ENCODE data around the gene WNT3A.
A peak's percentile ranks its signal among the peaks of the same experiment; 100 is the strongest.

The WNT3A gene

DNA sequence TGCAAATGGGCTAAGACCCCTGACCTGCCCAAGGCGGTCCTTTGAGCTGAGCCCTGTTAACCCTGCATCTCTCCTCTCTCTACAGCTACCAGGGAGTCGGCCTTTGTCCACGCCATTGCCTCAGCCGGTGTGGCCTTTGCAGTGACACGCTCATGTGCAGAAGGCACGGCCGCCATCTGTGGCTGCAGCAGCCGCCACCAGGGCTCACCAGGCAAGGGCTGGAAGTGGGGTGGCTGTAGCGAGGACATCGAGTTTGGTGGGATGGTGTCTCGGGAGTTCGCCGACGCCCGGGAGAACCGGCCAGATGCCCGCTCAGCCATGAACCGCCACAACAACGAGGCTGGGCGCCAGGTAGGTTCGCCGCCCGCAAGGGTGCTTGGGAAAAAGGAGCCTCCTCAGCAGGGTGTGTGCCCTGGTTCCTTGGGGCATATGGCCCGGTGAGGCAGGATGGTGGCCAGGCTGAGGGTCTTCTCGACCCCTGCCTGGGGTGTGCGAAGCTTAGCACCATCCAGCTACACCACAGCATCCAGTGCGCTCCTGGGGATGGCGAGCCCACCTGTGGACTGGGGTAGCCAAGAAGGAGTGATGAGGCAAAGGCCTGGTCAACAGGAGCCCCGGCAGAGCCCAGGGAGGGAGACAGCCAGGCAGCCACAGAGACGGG lies 43.9 kb downstream of the WNT3A start:
- DNase-seq, result no peak

DNA sequence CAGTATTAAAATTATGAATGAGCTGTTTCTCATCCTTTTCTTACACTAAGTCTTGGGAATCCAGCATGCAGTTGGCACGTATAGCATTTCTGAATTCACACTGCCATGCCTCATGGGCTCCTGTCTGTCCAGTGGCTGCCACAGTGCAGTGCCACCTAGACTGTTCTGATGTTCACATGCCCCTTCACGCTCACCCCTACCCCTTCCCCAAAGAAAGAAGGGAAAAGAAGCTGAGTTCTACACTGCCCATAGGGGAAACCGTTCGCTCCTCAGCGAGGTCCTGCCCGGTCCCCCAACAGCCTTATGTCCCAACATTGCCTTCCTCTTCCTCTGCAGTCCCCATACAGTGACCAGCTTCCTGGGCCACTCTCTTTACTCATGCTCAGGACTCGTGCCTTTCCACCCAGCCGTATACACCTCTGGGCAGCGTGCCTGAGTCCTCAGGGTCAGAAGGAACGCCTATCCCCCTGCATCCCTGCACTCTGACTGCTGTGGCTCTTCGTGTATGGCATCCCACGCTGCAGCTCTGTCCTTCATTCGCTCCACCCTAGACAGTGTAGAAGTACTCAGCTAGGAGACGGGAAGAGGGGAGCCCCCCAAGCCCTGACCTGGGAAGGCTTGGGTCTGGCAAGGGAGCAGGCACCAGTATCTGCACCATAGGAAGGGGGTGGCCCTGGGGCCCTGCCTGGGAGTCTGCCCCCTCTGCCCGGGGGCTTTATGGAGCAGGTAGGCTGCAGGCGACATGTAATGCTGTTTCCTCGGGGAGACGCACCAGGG lies 51.6 kb downstream of the WNT3A start:
- no peak for DNase-seq

DNA sequence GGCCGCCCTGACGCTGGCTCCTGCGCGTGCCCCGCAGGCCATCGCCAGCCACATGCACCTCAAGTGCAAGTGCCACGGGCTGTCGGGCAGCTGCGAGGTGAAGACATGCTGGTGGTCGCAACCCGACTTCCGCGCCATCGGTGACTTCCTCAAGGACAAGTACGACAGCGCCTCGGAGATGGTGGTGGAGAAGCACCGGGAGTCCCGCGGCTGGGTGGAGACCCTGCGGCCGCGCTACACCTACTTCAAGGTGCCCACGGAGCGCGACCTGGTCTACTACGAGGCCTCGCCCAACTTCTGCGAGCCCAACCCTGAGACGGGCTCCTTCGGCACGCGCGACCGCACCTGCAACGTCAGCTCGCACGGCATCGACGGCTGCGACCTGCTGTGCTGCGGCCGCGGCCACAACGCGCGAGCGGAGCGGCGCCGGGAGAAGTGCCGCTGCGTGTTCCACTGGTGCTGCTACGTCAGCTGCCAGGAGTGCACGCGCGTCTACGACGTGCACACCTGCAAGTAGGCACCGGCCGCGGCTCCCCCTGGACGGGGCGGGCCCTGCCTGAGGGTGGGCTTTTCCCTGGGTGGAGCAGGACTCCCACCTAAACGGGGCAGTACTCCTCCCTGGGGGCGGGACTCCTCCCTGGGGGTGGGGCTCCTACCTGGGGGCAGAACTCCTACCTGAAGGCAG lies 52.3 kb downstream of the WNT3A start:
- peak; percentile 42 for DNase-seq

DNA sequence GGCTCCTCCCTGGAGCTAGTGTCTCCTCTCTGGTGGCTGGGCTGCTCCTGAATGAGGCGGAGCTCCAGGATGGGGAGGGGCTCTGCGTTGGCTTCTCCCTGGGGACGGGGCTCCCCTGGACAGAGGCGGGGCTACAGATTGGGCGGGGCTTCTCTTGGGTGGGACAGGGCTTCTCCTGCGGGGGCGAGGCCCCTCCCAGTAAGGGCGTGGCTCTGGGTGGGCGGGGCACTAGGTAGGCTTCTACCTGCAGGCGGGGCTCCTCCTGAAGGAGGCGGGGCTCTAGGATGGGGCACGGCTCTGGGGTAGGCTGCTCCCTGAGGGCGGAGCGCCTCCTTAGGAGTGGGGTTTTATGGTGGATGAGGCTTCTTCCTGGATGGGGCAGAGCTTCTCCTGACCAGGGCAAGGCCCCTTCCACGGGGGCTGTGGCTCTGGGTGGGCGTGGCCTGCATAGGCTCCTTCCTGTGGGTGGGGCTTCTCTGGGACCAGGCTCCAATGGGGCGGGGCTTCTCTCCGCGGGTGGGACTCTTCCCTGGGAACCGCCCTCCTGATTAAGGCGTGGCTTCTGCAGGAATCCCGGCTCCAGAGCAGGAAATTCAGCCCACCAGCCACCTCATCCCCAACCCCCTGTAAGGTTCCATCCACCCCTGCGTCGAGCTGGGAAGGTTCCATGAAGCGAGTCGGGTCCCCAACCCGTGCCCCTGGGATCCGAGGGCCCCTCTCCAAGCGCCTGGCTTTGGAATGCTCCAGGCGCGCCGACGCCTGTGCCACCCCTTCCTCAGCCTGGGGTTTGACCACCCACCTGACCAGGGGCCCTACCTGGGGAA lies 53.0 kb downstream of the WNT3A start:
- peak; percentile 61 for DNase-seq

DNA sequence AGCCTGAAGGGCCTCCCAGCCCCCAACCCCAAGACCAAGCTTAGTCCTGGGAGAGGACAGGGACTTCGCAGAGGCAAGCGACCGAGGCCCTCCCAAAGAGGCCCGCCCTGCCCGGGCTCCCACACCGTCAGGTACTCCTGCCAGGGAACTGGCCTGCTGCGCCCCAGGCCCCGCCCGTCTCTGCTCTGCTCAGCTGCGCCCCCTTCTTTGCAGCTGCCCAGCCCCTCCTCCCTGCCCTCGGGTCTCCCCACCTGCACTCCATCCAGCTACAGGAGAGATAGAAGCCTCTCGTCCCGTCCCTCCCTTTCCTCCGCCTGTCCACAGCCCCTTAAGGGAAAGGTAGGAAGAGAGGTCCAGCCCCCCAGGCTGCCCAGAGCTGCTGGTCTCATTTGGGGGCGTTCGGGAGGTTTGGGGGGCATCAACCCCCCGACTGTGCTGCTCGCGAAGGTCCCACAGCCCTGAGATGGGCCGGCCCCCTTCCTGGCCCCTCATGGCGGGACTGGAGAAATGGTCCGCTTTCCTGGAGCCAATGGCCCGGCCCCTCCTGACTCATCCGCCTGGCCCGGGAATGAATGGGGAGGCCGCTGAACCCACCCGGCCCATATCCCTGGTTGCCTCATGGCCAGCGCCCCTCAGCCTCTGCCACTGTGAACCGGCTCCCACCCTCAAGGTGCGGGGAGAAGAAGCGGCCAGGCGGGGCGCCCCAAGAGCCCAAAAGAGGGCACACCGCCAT lies 53.8 kb downstream of the WNT3A start:
- no peak for DNase-seq

DNA sequence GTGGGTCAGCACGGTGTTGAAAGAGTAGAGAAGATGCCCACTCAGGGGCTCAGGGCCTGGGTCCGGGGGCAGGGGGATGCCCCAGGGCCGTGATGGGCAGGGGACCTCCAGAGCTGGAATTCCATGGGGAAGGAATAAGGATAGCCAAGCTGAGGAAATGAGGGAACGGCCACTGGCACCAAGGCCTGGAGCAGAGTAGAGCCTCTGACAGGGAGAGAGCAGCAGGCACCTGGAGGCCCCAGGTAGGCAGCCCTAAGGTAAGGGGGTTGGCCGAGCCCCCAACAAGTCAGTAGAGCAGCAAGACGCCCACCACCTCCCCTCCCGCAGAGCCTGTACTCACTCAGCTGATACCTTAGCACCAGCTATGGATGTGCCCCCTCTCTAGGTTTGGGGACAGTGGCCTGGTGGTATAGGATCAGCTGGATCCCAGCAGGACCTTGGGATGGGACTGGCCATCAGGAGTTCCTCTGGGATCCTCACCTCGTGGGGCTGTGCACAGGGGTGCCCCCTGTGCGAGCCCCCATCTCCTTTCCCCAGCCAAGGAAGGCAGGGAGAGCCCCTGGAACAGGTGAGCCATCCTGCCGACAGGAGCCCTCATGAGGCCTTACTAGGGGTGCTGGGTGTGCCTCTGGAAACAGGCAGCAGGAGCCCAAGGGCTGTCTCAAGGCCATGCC lies 54.8 kb downstream of the WNT3A start:
- DNase-seq, result no peak

DNA sequence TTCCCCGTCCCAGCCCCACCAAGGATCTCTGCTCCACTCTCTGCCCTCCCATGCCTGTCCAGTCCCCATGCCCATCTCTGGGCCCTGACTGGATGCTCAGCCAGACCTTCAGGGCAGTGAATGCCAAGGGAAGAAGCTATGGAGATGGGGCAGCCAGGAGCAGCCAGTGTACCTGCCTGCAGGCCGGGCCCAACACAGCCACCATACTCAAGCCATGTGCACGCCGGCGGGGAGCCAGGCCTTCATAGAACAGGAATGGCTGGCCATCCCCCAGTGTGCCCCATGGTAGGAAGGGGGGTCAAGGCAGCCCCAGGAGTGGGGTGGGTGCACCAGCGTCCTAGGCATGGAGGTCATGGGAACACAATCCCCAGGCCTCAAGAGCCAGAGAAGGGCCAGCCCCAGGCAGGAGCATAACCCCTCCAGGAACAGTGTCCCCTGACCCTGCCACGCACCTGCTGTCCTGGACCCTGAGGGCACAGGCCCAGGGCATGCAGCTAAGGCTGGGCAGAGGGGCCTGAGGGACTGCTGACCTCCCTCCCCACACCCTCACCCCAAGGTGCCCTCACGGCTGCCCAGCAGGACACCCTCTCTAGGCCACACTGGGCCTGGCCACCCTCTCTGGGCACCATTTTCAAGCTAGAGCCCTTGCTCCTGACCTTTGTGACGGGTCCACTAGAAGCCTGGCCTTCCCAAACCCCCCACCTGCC lies 55.4 kb downstream of the WNT3A start:
- DNase-seq, result no peak

DNA sequence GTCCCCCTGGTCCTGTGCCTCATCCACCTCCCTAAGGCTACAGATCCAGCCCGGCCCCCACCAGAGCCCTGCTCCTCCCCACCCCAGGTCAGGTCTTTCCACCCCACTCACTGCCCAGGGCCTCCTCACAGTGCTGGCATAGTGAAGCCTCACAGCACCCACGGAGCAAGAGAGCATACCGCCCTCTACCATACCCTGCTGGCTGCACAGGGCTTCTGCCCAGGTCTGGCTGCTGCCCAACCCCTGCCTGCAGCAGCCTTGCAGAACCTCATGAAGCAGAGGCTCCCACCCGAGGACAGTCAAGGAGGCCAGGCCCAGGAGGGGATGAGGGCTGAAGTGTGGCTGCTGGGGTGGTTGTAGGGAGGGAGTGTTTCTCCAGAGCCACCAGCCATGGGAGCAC lies 56.0 kb downstream of the WNT3A start:
- no peak for DNase-seq

DNA sequence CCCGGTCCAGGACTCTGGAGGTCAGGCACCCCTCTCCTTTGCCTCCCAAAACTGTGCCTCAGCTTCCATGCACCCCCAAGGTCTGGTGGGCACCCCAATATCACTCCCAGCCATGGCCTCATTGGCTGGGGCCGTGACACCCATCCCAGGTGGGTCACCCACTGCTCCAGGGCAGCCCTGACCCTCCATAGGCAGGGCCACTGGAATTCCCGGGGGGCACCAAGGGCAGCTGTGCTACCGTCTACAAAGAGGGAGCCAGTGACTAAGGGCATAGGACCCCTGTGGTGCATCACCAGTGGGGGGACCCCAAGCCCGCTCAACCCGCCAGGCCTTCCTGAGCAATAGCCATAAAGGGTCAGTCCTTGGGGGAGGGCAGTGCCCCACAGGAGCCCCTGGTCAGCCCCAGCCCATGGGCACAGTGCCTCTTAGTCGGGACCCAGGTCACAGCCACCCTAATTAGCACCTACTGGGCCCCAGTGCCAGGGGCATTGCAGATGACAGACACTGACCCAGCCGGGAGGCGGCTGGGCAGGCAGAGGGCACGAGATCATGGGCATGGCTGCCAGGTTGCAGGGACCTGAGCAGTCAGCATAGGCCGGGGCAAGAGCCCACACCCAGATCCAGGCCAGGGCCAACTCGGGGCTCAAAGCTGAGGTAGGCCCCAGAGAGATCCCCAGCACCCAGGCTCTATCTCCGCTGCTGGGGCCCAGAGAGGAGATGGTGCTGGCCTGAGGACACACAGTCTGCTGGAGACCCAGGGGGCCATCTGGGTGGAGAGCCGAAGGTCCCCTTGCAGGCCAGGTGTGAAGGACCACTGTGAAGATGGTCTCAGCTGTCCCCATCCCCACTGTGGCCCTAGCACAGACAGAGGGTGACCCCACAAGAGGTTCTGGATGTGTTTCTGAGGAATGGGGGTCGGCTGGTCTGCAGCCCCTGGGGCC lies 56.7 kb downstream of the WNT3A start:
- DNase-seq, result no peak

DNA sequence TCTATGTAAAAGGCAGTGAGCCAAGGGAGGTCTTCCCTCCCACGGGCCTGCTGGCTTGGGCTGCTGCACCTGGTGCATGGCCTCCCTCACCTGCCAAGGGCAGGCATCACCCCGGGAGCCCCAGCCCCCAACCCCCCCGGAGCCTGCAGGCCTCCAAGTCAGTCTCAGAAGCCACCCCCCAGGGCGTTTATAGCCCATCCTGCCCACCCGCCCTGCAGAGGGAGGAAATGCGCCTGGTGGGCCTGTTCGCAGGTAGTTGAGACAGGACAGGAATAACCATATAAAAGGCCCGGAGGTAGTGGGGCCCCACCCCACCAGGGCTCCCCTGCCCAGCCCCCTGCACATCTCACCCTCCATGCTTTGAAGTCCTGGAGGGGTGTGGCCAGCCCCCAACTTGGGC lies 57.5 kb downstream of the WNT3A start:
- DNase-seq, result no peak

DNA sequence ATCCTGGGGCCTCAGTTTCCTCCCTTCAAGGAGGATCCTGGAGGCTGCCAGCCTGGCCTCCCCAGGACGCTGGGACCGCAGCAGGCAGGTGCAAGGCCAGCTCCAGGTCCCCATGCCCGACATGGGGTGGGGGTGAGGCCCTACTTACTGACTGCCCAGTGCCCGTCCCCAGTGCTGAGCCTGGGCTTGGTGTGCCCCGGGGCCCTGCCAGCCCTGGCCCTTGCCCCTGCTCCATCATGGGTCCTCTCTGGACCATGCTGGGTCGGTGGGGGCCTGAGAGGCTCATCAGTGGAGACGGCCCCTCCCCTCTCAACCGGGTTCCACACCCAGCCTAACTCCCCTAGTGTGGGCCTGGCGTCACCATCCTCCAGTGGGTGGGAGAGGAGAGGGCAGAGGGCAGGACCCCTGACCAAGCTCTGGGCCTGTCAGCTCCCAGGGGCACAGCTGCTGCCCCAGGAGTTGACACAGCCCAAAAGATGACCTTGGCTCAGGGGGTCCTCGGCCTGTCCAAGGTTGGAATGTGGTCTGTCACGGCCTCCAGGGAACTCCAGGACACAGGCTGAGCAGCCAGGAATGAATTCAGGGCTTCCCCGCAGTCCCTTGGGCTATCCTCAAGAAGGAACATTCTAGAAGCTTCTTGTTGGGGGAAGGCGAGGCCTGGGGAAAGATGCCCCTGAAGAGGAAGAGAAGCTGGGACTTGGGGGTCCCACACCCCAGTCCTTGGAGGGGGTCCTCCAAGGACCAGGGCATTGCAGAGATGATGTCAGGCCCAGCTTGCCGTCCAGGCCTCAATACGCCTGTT lies 58.1 kb downstream of the WNT3A start:
- no peak for DNase-seq

DNA sequence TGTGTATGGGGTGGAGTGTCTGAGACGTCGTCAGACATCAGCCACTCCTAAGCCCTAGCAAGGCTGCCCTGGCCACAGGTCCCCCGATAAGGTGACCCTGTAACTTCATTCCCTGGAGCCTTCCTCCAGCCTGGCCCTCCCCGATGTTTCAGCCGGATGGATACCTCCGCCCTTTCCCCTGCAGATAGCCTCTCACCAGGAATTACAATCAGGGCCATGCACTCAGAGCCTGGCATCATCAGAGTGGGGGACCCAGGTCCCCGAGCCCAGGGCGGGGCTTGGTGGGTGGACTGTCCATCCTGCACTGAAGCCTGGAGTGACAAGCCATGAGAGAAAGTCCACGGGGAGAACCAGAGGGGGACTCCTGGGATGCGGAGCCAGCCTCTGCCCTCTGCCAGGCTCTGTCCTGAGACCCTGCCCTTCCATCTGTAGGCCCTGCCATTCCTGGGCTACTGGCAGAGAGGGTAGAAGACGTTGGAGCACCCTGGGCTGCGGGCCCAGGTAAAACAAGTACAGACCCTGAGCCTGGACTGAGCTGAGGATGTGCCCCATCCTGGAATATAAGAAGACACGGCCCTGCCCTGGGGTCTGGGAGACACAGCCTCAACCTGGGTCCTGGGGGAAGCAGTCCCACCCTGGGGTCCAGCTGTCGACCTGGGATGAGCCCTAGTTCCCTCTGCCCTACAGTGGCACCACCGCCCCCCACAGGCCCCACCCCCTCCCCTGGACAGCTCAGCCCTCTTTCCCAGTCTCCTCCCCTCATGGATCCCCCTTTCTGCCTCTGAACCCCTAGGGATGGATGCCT lies 58.9 kb downstream of the WNT3A start:
- DNase-seq, result no peak

DNA sequence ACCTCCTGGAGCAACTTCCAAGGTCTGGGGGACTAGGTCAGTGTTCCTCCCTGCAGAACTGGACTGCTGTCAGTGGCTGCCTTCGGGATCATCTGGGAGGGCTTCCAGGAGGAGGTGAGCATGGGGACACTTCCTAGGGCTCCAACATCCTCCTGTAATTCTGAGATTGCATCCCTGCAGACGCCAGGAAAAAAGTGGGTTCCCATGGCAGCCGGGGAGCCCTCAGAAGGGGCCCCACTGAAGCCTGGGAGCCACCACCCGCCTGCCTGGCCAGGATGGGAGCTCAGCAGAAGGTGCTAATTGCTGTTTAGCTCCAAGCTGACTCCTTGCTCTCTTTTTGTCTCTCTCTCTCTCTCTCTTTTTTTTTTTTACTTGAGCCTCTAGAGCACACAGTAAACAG lies 59.6 kb downstream of the WNT3A start:
- DNase-seq, result no peak

DNA sequence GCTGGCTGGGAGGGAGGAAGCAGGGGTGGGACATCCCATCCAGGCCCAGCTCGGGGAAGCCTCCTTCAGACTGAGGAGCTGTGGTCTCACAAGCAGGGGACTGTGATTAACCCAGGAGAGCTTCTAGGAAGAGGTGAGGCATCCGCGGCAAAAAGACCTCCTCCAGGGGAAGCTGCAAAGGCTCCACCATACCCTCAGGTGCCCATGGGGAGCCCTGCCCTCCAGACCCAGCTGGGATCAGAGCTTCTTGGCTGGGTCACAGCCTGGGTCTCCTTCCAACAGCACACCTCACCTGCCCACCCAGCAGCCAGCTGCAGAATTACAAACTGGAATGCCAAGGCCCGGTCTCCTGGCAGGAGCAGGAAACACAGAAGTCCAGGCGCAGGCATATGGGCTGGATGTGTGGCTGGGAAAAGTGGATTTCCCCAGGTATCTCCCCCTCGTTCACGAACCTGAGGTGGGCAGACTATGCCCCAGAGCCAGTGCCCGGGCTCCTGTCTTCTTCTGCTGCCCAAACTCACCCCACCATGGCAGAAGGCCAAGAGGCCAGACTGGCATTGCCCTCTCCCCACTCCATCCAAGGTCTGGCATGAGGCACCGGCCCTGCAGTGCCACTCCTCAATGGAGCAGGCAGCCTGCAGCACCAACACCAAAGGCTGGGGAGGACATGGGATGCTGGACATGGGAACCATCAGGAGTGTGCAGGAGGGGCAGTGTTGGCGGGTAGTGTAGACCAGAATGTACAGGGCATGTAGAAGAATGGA lies 60.3 kb downstream of the WNT3A start:
- DNase-seq, result no peak

DNA sequence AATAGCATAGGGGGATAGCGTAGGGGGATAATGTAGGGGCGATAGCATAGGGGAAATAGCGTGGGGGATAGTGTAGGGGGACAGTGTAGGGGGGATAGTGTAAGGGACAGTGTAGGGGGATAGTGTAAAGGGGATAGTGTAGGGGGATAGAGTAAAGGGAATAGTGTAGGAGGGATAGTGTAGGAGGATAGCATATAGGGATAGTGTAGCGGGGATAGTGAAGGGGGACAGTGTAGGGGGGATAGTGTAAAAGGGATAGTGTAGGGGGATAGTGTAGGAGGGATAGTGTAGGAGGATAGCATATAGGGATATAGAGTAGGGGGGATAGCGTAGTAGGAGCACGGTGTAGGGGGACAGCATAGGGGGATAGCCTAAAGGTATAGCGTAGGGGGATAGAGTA lies 61.6 kb downstream of the WNT3A start:
- no peak for DNase-seq

DNA sequence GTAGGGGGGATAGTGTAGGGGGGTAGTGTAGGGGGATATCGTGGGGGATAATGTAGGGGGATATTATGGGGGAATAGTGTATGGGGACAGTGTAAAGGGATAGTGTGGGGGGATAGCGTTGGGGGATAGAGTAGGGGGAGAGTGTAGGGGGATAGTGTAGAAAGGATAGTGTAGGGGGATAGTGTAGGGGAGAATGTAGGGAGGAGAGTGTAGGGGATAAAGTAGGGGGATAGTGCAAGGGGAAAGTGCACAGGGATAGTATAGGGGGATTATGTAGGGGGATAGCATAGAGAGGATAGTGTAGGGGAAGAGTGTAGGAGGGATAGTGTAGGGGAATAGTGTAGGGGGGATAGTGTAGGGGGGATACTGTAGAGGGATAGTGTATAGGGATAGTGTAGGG lies 63.4 kb downstream of the WNT3A start:
- DNase-seq, result no peak

DNA sequence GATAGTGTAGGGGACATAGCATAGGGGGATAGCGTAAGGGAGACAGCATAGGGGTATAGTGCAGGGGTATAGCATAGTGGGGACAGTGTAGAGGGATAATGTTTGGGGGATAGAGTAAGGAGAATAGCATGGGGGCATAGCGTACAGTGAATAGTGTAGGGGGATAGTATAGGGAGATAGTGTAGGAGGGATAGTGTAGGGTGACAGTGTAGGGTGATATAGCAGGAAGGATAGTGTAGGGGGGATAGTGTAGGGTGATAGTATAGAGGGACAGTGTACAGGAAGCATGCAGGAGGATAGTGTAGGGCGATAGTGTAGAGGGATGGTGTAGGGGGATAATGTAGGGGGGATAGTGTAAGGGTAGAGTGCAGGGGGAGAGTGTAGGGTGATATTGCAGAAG lies 64.1 kb downstream of the WNT3A start:
- no peak for DNase-seq

All from stimulated activated naive CD4-positive, alpha-beta T cell treated with Interleukin-2 at 50 U/mL for 16 hours (primary cell).